ENCODE measurements around the gene MXI1.
"Not testable (repeated sequence)": the region's sequence is repeated elsewhere in the genome, so short reads cannot be mapped to it uniquely, and the experiment has no call there.

Gene MXI1

DNA sequence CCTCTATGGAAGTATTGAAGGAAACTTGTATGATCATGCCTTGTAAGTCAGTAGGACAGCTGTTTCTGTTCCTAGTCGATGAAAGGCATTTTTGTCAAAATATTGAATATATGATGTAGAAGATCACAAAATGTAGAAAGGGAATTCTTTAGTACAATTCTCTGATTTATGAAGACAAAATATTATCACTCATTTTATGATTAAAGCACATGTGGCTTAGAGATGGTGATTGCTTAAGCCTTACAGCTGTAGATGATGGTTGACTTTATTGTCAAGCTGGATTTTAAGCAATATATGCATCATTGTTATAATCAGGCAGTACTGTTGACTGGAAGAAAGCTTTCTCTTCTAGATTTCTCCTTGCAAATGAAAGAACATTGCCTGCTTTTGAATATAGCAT lies 26.4 kb downstream of the MXI1 start:
- no peak for ATAC-seq
- Mint-ChIP-seq H3K27ac (no peak overlapping the region), H3K4me1 (peaks cover 2% of the 10 kb centered on the region), H3K9me3 (no peaks in the 10 kb centered on the region), H3K4me3 (no peak overlapping the region), H3K36me3 (peaks cover 35% of the 10 kb centered on the region), H3K27me3 (no peaks in the 10 kb centered on the region)

DNA sequence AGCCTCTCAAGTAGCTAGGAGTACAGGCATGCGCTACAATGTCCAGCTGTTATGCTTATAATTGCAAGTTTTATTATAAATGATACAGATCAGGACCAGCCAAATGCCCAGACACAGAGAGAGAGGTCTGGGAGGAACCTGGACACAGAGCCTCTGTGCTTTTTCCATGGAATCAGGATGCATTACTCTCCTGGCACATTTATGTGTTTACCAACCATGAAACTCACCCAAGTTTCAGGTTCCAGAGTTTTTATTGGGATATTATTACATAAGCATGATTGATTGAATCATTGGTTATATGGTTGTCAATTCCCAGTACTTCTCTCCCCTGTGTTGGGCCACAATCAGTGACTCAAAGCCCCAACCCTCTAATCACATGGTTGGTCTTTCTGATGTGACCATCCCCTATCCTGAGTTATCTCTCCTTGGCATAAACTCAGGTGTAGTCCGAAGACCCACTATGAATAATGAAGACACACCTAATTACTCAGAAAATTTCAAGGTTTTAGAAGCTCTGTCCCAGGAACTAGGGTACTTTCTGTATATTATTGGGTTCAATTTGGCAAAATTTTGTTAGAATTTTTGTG lies 30.6 kb downstream of the MXI1 start:
- H3K4me3 Mint-ChIP-seq = no peak overlapping the region
- H3K4me1 Mint-ChIP-seq = peaks cover 21% of the 10 kb centered on the region
- no peak overlapping the region for H3K27ac Mint-ChIP-seq
- H3K36me3 Mint-ChIP-seq = peaks cover 35% of the 10 kb centered on the region
- H3K27me3 Mint-ChIP-seq = no peaks in the 10 kb centered on the region
- ATAC-seq = no peak
- H3K9me3 Mint-ChIP-seq = no peaks in the 10 kb centered on the region

- Mint-ChIP-seq H3K27me3 (no peaks in the 10 kb centered on the region), H3K9me3 (no peaks in the 10 kb centered on the region), H3K36me3 (peaks cover 37% of the 10 kb centered on the region), H3K27ac (no peak overlapping the region), H3K4me1 (peaks cover 21% of the 10 kb centered on the region), H3K4me3 (no peak overlapping the region)
- no peak for ATAC-seq
Observed at GRCh38 chr10:110239892-110240291, 32.5 kb downstream of the MXI1 start.

GRCh38 chr10:110241407-110241806 lies 34.0 kb downstream of the MXI1 start:
- Mint-ChIP-seq H3K4me1 (peaks cover 21% of the 10 kb centered on the region), H3K27ac (no peak overlapping the region), H3K27me3 (no peaks in the 10 kb centered on the region), H3K4me3 (peak overlapping the region; percentile 8), H3K36me3 (peaks cover 48% of the 10 kb centered on the region), H3K9me3 (no peaks in the 10 kb centered on the region)
- no peak for ATAC-seq

DNA sequence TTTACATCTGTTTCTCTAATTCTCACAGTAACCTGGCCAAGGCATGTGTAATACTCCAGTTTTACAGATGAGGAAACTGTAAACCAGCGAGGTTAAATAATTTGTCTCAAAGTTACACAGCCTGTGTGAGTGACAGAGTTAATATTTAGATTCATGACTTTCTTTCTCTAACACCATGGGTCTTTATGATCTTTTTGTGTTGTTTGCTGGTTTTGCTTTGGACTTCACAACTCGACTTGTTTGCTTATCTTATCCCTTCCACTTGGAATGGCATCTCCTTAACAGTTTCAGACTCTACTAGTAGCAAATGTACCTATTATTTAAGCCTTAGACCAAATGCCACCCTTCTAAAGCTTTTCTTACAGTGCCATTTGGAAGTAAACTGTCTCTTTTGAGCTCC lies 34.4 kb downstream of the MXI1 start:
- H3K27ac Mint-ChIP-seq = no peak overlapping the region
- peaks cover 21% of the 10 kb centered on the region for H3K4me1 Mint-ChIP-seq
- no peak for ATAC-seq
- H3K27me3 Mint-ChIP-seq = no peaks in the 10 kb centered on the region
- H3K9me3 Mint-ChIP-seq = no peaks in the 10 kb centered on the region
- no peak overlapping the region for H3K4me3 Mint-ChIP-seq
- H3K36me3 Mint-ChIP-seq = peaks cover 49% of the 10 kb centered on the region

DNA sequence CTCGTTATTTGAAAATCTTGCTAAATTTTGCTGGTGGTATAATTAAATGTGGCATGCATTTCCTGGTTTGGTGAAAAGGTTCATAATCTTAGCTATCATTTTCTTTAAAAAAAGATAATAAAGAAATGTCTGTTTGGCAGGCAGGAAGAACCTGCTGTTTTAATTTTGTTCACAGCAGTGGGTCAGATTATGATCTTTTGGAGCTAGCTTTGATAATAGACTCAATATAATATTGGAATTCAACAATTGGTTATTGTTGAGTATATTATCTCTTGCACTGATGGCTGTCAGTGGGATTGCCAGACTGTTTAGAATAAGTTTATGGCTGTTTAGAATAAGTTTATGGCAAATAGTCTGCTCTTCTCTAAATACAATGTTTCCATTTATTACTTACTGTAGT lies 35.1 kb downstream of the MXI1 start:
- H3K36me3 Mint-ChIP-seq = peaks cover 49% of the 10 kb centered on the region
- no peak overlapping the region for H3K4me3 Mint-ChIP-seq
- ATAC-seq = no peak
- no peak overlapping the region for H3K27ac Mint-ChIP-seq
- no peaks in the 10 kb centered on the region for H3K27me3 Mint-ChIP-seq
- peaks cover 21% of the 10 kb centered on the region for H3K4me1 Mint-ChIP-seq
- no peaks in the 10 kb centered on the region for H3K9me3 Mint-ChIP-seq

DNA sequence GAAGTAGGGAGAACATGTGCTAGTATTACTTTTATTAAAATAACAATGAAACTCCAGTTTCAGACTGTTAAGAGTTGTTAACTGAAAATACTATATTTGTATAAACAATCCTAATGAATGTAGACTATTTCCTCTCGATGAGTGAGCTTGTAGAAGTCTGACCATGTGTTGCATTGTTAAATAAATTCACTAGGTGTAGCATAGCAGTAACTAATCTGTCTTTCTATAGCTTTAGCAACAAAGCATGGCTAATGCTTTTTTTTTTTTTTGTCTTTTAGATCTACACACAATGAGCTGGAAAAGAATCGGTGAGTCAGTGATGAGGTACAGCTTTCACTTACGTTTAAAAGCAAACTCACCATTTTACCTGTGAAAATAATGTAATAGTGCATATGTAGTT lies 37.1 kb downstream of the MXI1 start:
- Mint-ChIP-seq H3K27ac (no peak overlapping the region), H3K4me1 (peaks cover 15% of the 10 kb centered on the region), H3K4me3 (no peak overlapping the region), H3K27me3 (no peaks in the 10 kb centered on the region), H3K9me3 (no peaks in the 10 kb centered on the region), H3K36me3 (peaks cover 38% of the 10 kb centered on the region)
- ATAC-seq = no peak

GRCh38 chr10:110247833-110248232 lies 40.4 kb downstream of the MXI1 start:
- H3K4me1 Mint-ChIP-seq = peaks cover 14% of the 10 kb centered on the region
- H3K4me3 Mint-ChIP-seq, ATAC-seq, H3K27ac Mint-ChIP-seq, H3K9me3 Mint-ChIP-seq, H3K27me3 Mint-ChIP-seq: not testable (repeated sequence)
- H3K36me3 Mint-ChIP-seq = peaks cover 32% of the 10 kb centered on the region

- not testable (repeated sequence) for H3K9me3 Mint-ChIP-seq, H3K27me3 Mint-ChIP-seq, H3K4me3 Mint-ChIP-seq, H3K27ac Mint-ChIP-seq
- Mint-ChIP-seq H3K36me3 (peaks cover 36% of the 10 kb centered on the region), H3K4me1 (peaks cover 18% of the 10 kb centered on the region)
- ATAC-seq = peak; percentile 56
Observed at GRCh38 chr10:110249489-110249888, 42.1 kb downstream of the MXI1 start.

- H3K4me3 Mint-ChIP-seq, H3K27me3 Mint-ChIP-seq, H3K9me3 Mint-ChIP-seq: not testable (repeated sequence)
- peak overlapping the region; percentile 14 for H3K27ac Mint-ChIP-seq
- peaks cover 20% of the 10 kb centered on the region for H3K4me1 Mint-ChIP-seq
- peak; percentile 65 for ATAC-seq
- peaks cover 32% of the 10 kb centered on the region for H3K36me3 Mint-ChIP-seq
Observed at GRCh38 chr10:110251392-110251791, 44.0 kb downstream of the MXI1 start.

- H3K4me1 Mint-ChIP-seq = peaks cover 20% of the 10 kb centered on the region
- peaks cover 28% of the 10 kb centered on the region for H3K36me3 Mint-ChIP-seq
- H3K9me3 Mint-ChIP-seq = peaks cover 3% of the 10 kb centered on the region
- H3K27ac Mint-ChIP-seq = no peak overlapping the region
- no peak overlapping the region for H3K4me3 Mint-ChIP-seq
- H3K27me3 Mint-ChIP-seq = no peaks in the 10 kb centered on the region
- no peak for ATAC-seq
Observed at GRCh38 chr10:110252151-110252550, 44.7 kb downstream of the MXI1 start.

DNA sequence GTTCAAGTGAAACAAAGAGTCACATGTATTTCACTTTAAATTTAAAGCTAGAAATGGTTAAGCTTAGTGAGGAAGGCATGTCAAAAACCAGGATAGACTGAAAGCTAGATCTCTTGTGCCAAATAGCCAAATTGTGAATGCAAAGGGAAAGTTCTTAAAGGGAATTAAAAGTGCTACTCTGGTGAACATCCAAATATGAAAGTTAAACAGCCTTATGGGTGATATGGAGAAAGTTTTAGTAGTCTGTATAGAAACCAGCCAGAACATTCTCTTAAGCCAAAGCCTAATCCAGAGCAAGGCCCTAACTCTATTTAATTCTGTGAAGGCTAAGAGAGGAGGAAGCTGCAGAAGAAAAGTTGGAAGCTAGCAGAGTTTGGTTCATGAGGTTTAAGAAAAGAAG lies 47.1 kb downstream of the MXI1 start:
- H3K36me3 Mint-ChIP-seq = peaks cover 19% of the 10 kb centered on the region
- H3K4me1 Mint-ChIP-seq = peaks cover 20% of the 10 kb centered on the region
- no peak overlapping the region for H3K4me3 Mint-ChIP-seq
- H3K27me3 Mint-ChIP-seq = no peaks in the 10 kb centered on the region
- H3K27ac Mint-ChIP-seq = no peak overlapping the region
- no peak for ATAC-seq
- H3K9me3 Mint-ChIP-seq = peaks cover 3% of the 10 kb centered on the region

DNA sequence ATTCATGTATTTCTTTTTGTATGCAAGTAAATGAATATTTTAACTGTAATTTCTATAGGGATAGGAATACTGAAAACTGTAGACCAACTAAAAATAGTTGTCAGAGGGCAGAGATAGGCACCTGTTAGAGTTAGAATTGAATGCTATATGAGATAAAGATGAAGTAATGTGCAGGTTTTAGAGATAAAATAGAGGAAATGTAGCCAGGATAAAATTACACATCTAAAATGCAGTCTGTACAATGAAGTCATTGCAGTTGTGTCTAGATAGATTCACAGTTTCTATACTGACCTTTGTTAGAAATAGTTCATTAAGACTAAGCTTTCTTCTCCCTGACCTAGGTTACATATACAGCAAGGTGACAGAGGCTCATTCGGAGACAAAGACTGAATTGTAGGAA lies 51.1 kb downstream of the MXI1 start:
- no peak overlapping the region for H3K27ac Mint-ChIP-seq
- H3K36me3 Mint-ChIP-seq = peaks cover 14% of the 10 kb centered on the region
- peaks cover 3% of the 10 kb centered on the region for H3K9me3 Mint-ChIP-seq
- no peak overlapping the region for H3K4me3 Mint-ChIP-seq
- H3K27me3 Mint-ChIP-seq = no peaks in the 10 kb centered on the region
- no peak for ATAC-seq
- peaks cover 6% of the 10 kb centered on the region for H3K4me1 Mint-ChIP-seq

GRCh38 chr10:110259317-110259716 lies 51.9 kb downstream of the MXI1 start:
- peaks cover 11% of the 10 kb centered on the region for H3K36me3 Mint-ChIP-seq
- no peaks in the 10 kb centered on the region for H3K27me3 Mint-ChIP-seq
- peaks cover 3% of the 10 kb centered on the region for H3K9me3 Mint-ChIP-seq
- H3K27ac Mint-ChIP-seq = no peak overlapping the region
- ATAC-seq = no peak
- H3K4me1 Mint-ChIP-seq = peaks cover 3% of the 10 kb centered on the region
- no peak overlapping the region for H3K4me3 Mint-ChIP-seq

GRCh38 chr10:110260746-110261477 lies 53.5 kb downstream of the MXI1 start:
- peaks cover 2% of the 10 kb centered on the region for H3K36me3 Mint-ChIP-seq
- H3K27me3 Mint-ChIP-seq = no peaks in the 10 kb centered on the region
- no peak overlapping the region for H3K4me3 Mint-ChIP-seq
- no peak overlapping the region for H3K27ac Mint-ChIP-seq
- peak; percentile 64 for ATAC-seq
- H3K4me1 Mint-ChIP-seq = no peaks in the 10 kb centered on the region
- peaks cover under 1% of the 10 kb centered on the region for H3K9me3 Mint-ChIP-seq

GRCh38 chr10:110263164-110263563 lies 55.8 kb downstream of the MXI1 start:
- no peak for ATAC-seq
- H3K27ac Mint-ChIP-seq = no peak overlapping the region
- H3K4me1 Mint-ChIP-seq = peaks cover 2% of the 10 kb centered on the region
- H3K9me3 Mint-ChIP-seq = no peaks in the 10 kb centered on the region
- no peaks in the 10 kb centered on the region for H3K36me3 Mint-ChIP-seq
- H3K4me3 Mint-ChIP-seq = no peak overlapping the region
- H3K27me3 Mint-ChIP-seq = no peaks in the 10 kb centered on the region

Data from stimulated activated memory B cell treated with anti-CD40 and anti-IgM and Interleukin-4, amounts not matched to agents 10 μg/mL and 1 μg/mL and 100 μg/mL, for 72 hours (primary cell).